HFFc6 (cell line): ENCODE results near the gene WDR74. TPM values are rescaled to one million over a fixed set of nuclear protein-coding genes. Genes with fewer than 3 reads are reported as not detected.

Experiments used
- DNase-seq: peaks from one replicate; pipeline ENCODE4 v3.0.0-alpha.2; 2018
- H3K27ac Mint-ChIP-seq: 2 replicates; pipeline ENCODE4 v1.8.0; 2020; ENCODE audit warnings: mild to moderate bottlenecking, mixed read lengths
- H3K27me3 Mint-ChIP-seq: 2 replicates; pipeline ENCODE4 v1.8.0; 2021; ENCODE audit warnings: mild to moderate bottlenecking, moderate library complexity, mixed read lengths; ENCODE audit not compliant: insufficient read depth
- H3K36me3 Mint-ChIP-seq: 2 replicates; pipeline ENCODE4 v1.8.0; 2021; ENCODE audit warnings: low read depth, mixed read lengths
- H3K4me1 Mint-ChIP-seq: 2 replicates; pipeline ENCODE4 v1.8.0; 2020; ENCODE audit warnings: low read depth, mixed read lengths
- H3K4me3 Mint-ChIP-seq: 2 replicates; pipeline ENCODE4 v1.8.0; 2020; ENCODE audit warnings: mild to moderate bottlenecking, moderate library complexity, mixed read lengths
- H3K9me3 Mint-ChIP-seq: 2 replicates; pipeline ENCODE4 v1.8.0; 2020; ENCODE audit warnings: mild to moderate bottlenecking, mixed read lengths
- long read RNA-seq: library from polyadenylated mRNA; unstranded; transcript quantifications from one replicate; pipeline ENCODE4 v2.0.0, GENCODE V29; 2019
- total RNA-seq, 6 experiments: library from RNA; stranded (reverse); fragmentation: NEBNext Ultra II Directional; extraction: Animal tissue kit (Norgen Biotek cat#: 25700); gene quantifications; 2 replicates in 1 of 6; 3 replicates in 5 of 6; pipeline ENCODE4 v1.2.3, GENCODE V29; 2021
- TF ChIP-seq, protein P1 (sequence below): fragments of 200-600 bp; sonication (generic); IDR thresholded peaks from 2 replicates; pipeline ENCODE4 v1.5.0; 2021; ENCODE audit warnings: antibody characterized with exemption, mild to moderate bottlenecking

WDR74 gene
- total RNA-seq = 10 to 100 TPM; 37.4 to 49.2 (median 41.0) TPM
- long read RNA-seq, transcript WDR74-201 (11 exons, 1,289 nt) = major isoform, 44 of 56 reads
- long read RNA-seq, partial matches to known transcripts = 5 of 56 reads
- long read RNA-seq, other reads (novel, unspliced or antisense) = 3 of 56 reads

DNA sequence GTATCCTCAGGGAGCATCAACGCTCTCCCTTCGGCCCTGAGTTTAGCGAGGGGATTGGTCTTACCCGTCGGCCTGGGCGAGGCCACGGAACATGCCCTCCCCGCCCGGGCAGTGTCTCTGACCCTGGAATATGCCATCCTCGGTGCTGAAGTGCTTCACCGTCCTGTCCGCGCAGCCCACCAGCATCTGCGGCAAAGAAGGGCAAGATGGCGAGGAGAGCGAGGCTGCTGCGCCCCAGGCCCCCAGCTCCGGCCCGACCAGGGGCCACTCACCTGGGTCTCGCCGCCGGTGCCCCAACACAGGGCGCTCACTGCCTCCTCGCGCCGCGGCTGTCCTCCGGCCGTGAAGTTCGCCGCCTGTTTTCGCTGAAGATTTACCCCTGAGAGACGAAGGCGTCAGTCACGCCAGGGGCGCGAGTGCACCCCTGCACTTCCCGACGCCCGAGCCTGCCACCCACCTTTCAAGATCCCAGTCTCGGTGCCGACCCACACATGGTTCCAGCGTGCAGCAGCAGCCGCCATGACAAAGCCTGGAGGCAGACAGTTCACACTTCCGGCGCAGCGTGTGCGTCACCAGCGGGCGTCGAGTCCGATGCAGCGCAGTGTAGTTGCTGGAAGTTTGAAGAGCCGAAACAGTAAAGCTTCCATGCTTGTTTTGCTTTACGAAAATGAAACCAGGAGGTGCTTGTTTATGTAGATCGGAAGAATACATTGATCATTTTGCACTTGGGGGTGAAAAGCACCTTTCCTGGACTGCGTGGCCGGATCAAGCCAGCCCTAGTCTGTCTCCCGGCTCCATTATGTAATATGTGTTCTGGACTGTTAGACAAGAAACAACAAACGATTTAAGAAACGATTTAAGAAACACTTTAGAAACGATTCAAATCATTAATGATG lies at the start of gene WDR74:
Gene WDR74 (minus strand): TSS at position 541 of the 896 bp plus-strand sequence. CDS start 20 bp downstream, at position 521.
- Mint-ChIP-seq H3K36me3 (peaks cover 21% of the 10 kb centered on the region), H3K27me3 (peaks cover 10% of the 10 kb centered on the region), H3K27ac (no peak within 1 kb of the TSS), H3K4me1 (peaks cover 35% of the 10 kb centered on the region), H3K9me3 (no peaks in the 10 kb centered on the region), H3K4me3 (no peak within 1 kb of the TSS)
- TF ChIP-seq, protein P1, sequence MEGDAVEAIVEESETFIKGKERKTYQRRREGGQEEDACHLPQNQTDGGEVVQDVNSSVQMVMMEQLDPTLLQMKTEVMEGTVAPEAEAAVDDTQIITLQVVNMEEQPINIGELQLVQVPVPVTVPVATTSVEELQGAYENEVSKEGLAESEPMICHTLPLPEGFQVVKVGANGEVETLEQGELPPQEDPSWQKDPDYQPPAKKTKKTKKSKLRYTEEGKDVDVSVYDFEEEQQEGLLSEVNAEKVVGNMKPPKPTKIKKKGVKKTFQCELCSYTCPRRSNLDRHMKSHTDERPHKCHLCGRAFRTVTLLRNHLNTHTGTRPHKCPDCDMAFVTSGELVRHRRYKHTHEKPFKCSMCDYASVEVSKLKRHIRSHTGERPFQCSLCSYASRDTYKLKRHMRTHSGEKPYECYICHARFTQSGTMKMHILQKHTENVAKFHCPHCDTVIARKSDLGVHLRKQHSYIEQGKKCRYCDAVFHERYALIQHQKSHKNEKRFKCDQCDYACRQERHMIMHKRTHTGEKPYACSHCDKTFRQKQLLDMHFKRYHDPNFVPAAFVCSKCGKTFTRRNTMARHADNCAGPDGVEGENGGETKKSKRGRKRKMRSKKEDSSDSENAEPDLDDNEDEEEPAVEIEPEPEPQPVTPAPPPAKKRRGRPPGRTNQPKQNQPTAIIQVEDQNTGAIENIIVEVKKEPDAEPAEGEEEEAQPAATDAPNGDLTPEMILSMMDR = 0 out of 2 replicates have a peak, but pooled peaks have one; percentile 9
- DNase-seq = peak; percentile 90

DNA sequence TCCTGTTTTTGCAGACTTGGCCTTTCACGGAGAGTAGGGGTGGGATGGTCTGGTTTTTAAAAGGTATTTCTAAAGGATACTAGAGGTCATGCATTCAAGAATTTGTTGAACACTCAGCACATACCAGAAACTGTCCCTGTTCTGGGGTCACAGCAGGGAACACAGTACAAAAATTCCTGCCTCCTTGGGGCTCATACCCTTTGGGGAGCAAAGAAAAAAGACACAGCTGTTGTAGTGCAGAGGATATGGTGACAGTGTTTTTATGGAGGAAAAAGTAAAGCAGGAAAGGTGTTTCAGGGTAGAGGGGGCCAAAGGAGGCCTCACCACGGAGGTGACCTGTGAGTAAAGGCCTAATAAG lies 49.7 kb upstream of the WDR74 start:
- TF ChIP-seq, protein P1 = no peak
- H3K9me3 Mint-ChIP-seq = no peaks in the 10 kb centered on the region
- DNase-seq = no peak
- peak overlapping the region; percentile 59 for H3K27ac Mint-ChIP-seq
- H3K27me3 Mint-ChIP-seq = peaks cover 3% of the 10 kb centered on the region
- H3K4me1 Mint-ChIP-seq = peaks cover 39% of the 10 kb centered on the region
- peaks cover 43% of the 10 kb centered on the region for H3K36me3 Mint-ChIP-seq
- H3K4me3 Mint-ChIP-seq = 0 out of 2 replicates have a peak overlapping the region, but pooled peaks have one; percentile 3

DNA sequence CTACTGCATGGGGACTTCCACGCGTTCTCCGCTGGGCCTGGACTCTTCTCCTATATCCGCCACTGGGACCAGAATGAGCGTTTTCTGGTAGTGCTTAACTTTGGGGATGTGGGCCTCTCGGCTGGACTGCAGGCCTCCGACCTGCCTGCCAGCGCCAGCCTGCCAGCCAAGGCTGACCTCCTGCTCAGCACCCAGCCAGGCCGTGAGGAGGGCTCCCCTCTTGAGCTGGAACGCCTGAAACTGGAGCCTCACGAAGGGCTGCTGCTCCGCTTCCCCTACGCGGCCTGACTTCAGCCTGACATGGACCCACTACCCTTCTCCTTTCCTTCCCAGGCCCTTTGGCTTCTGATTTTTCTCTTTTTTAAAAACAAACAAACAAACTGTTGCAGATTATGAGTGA lies 49.0 kb upstream of the WDR74 start:
- Mint-ChIP-seq H3K36me3 (peaks cover 50% of the 10 kb centered on the region), H3K4me1 (peaks cover 46% of the 10 kb centered on the region)

DNA sequence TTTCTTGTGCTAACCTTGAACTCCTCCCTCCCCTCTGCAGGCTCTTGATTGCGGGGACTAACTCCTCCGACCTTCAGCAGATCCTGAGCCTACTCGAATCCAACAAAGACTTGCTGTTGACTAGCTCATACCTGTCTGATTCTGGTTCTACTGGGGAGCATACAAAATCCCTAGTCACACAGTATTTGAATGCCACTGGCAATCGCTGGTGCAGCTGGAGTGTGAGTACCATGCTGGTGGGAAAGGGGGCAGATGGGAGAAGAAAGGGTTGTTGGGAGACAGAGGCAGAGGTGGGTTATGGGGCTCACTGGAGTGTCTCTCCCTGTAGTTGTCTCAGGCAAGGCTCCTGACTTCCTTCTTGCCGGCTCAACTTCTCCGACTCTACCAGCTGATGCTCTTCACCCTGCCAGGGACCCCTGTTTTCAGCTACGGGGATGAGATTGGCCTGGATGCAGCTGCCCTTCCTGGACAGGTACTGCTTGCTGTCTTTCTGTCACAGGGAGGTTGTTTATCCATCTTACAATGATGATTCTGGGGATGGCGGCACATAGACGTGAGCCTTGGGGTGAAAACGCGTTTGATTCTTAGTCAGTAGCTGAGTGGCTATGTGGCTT lies 45.9 kb upstream of the WDR74 start:
- peaks cover 63% of the 10 kb centered on the region for H3K4me1 Mint-ChIP-seq
- no peaks in the 10 kb centered on the region for H3K9me3 Mint-ChIP-seq
- H3K27me3 Mint-ChIP-seq = peaks cover 5% of the 10 kb centered on the region
- TF ChIP-seq, protein P1 = no peak
- 0 out of 2 replicates have a peak overlapping the region, but pooled peaks have one; percentile 28 for H3K4me3 Mint-ChIP-seq
- H3K36me3 Mint-ChIP-seq = peaks cover 73% of the 10 kb centered on the region
- peak overlapping the region; percentile 31 for H3K27ac Mint-ChIP-seq
- DNase-seq = no peak

More for the DNA sequence above, 49.0 kb upstream of the WDR74 start:
- Mint-ChIP-seq H3K4me3 (no peak overlapping the region), H3K27me3 (peaks cover 3% of the 10 kb centered on the region), H3K27ac (no peak overlapping the region), H3K9me3 (no peaks in the 10 kb centered on the region)
- TF ChIP-seq, protein P1 = no peak
- no peak for DNase-seq

DNA sequence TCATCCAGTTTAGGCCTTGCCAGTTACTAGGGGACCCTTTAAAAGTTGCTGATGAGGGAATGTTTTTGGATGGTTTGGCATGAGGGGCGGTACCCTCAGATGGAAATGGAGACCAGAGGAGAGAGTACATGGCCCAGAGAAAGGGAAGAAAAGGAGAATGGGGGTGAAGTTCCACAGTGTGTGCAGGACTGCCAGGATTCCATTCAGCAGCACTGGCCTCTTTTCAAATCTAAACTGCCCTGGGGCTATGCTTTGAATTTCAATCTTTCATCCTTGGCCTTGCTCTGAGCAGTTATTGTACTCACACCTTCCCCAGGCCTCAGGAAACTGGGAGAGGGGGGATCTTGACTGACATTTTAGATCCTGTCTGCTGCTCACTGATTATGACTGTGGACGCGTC lies 44.3 kb upstream of the WDR74 start:
- H3K4me1 Mint-ChIP-seq = peaks cover 60% of the 10 kb centered on the region
- H3K27me3 Mint-ChIP-seq = peaks cover 4% of the 10 kb centered on the region
- no peaks in the 10 kb centered on the region for H3K9me3 Mint-ChIP-seq
- peak; percentile 54 for DNase-seq
- peak overlapping the region; percentile 100 for H3K4me3 Mint-ChIP-seq
- peak overlapping the region; percentile 100 for H3K27ac Mint-ChIP-seq
- peaks cover 58% of the 10 kb centered on the region for H3K36me3 Mint-ChIP-seq
- TF ChIP-seq, protein P1 = no peak
